Transverse colon (tissue), 4 donors: Measurements from ENCODE around the gene DMRT1. TPM values are rescaled to one million over a fixed set of nuclear protein-coding genes. Genes with fewer than 3 reads are reported as not detected.
A peak's percentile ranks its signal among the peaks of the same experiment; 100 is the strongest.
"Not testable (repeated sequence)": the region's sequence is repeated elsewhere in the genome, so short reads cannot be mapped to it uniquely, and the experiment has no call there.

Experiments
- DNase-seq: peaks from one replicate; pipeline ENCODE4 v3.0.0-alpha.2; 2019
- H3K27ac ChIP-seq, 4 donors: fragments of 200-600 bp; sonication (generic); 2 replicates each; pipeline ENCODE4 v1.5.1; 2016 to 2018; ENCODE audit warnings: inconsistent platforms in 4 of 4
- H3K27me3 ChIP-seq: fragments of 200-600 bp; sonication (generic); 2 replicates; pipeline ENCODE4 v1.5.1; 2017; ENCODE audit warnings: inconsistent platforms
- H3K36me3 ChIP-seq, 4 donors: fragments of 200-600 bp; sonication (generic); 2 replicates each; pipeline ENCODE4 v1.5.1; 2017 to 2019; ENCODE audit warnings: inconsistent platforms in 4 of 4
- H3K4me1 ChIP-seq, 4 donors: fragments of 200-600 bp; sonication (generic); 2 replicates each; pipeline ENCODE4 v1.5.1; 2017 to 2020; ENCODE audit warnings: inconsistent platforms in 4 of 4
- H3K4me3 ChIP-seq, 4 donors: fragments of 200-600 bp; sonication (generic); 1 replicate in 1 of 4; 2 replicates in 3 of 4; pipeline versions ENCODE4 v1.5.1 to v1.6.1; 2017 to 2019; ENCODE audit warnings: inconsistent platforms in 4 of 4
- H3K9me3 ChIP-seq, 2 donors: fragments of 200-600 bp; sonication (generic); 2 replicates each; pipeline ENCODE4 v1.5.1; 2017 to 2019; ENCODE audit warnings: inconsistent platforms in 2 of 2
- EP300 ChIP-seq: sonication (generic); formaldehyde crosslinking; IDR thresholded peaks from one replicate; pipeline ENCODE4 v1.6.1; 2017; ENCODE audit warnings: antibody characterized with exemption, low read depth
- POLR2A ChIP-seq: fragments of 450-650 bp; IDR thresholded peaks from one replicate; pipeline ENCODE4 v1.6.1; 2016; ENCODE audit warnings: antibody characterized with exemption, mild to moderate bottlenecking, moderate library complexity
- POLR2AphosphoS5 ChIP-seq, 3 donors: sonication (generic); formaldehyde crosslinking; IDR thresholded peaks; one replicate each; pipeline ENCODE4 v1.6.1; 2016; ENCODE audit warnings: antibody characterized with exemption in 3 of 3
- WGBS, 2 donors: methylation state at CpG; one replicate each; pipeline ENCODE4 v1.1.5; 2018; ENCODE audit warnings: low coverage in 1 of 2; 5-methylcytosine and 5-hydroxymethylcytosine counted together
- in situ Hi-C, 4 donors: fragments of 200-750 bp; cut with MboI; loops; one replicate each; pipeline versions ENCODE4 v1.15.0 to v1.15.1; 2017; ENCODE audit warnings: low sequenced_read_pairs in 3 of 4, low pct_ligation_motif_present in 1 of 4, low pct_unique_long_range_greater_than_20kb in 1 of 4
- intact Hi-C: fragments of 100-400 bp; cut with DNase I; formaldehyde crosslinking; loops from one replicate; pipeline ENCODE4 v1.15.1; 2023; ENCODE audit warnings: low total_unique reads
- total RNA-seq, 4 donors: library from RNA; depleted of rRNA; stranded (reverse); fragments of >200 nt; gene quantifications; one replicate each; pipeline ENCODE4 v1.1.0, GENCODE V29; 2016
- TF ChIP-seq, protein P1 (sequence below), 5 experiments: fragments of 200-600 bp in 3 of 5; fragments of 450-650 bp in 2 of 5; sonication (generic) in 3 of 5; IDR thresholded peaks; 1 replicate in 2 of 5; 2 replicates in 3 of 5; pipeline ENCODE4 v1.5.1; 2016 to 2017; ENCODE audit warnings: antibody characterized with exemption in 5 of 5, inconsistent platforms in 3 of 5, mild to moderate bottlenecking in 2 of 5, moderate library complexity in 1 of 5

DMRT1 gene
- total RNA-seq, 4 donors from 2014 or later: not detected

DNA sequence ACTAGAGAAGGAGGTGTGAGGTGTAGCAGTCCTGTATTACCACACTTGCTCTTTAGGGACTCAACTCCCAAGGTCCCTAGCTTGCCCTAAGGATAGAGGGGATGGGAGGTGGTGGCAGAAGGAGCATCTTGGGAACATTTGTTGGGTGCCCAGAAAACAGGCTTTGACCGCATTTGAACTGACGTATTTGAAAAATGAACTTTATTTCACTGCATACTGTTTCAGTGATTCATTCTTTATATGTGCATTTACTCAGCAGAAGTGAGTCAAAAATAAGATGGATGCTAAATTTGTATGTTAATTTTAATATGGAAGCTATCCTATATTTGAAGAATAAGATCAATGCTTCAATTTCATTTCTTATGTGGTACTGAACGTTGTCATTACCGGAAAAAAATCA is 153.7 kb downstream of the DMRT1 start:
- in situ Hi-C loops (loop anchor here in 1 of 4 donors (25.0 kb wide), 1 partner anchor 383 kb away; no protein-coding TSS in a partner anchor), intact Hi-C loops (loop anchor here (5.0 kb wide), 1 partner anchor 383 kb away; no protein-coding TSS in a partner anchor)
- Histone ChIP-seq H3K27me3 (peaks cover 31% of the 10 kb centered on the region), H3K4me3 (no peak overlapping the region), H3K4me1 (peaks cover 0 to 6% (median 0%) of the 10 kb centered on the region in 4 donors), H3K27ac (no peak overlapping the region), H3K36me3 (no peaks in the 10 kb centered on the region), H3K9me3 (no peaks in the 10 kb centered on the region)
- 84 to 98% methylated on average over 4 of the region's 4 CpGs for WGBS, 2 donors
- DNase-seq: no peak
- TF ChIP-seq, protein P1, sequence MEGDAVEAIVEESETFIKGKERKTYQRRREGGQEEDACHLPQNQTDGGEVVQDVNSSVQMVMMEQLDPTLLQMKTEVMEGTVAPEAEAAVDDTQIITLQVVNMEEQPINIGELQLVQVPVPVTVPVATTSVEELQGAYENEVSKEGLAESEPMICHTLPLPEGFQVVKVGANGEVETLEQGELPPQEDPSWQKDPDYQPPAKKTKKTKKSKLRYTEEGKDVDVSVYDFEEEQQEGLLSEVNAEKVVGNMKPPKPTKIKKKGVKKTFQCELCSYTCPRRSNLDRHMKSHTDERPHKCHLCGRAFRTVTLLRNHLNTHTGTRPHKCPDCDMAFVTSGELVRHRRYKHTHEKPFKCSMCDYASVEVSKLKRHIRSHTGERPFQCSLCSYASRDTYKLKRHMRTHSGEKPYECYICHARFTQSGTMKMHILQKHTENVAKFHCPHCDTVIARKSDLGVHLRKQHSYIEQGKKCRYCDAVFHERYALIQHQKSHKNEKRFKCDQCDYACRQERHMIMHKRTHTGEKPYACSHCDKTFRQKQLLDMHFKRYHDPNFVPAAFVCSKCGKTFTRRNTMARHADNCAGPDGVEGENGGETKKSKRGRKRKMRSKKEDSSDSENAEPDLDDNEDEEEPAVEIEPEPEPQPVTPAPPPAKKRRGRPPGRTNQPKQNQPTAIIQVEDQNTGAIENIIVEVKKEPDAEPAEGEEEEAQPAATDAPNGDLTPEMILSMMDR (IDR thresholded peaks at IDR 0.05): no peak
- TF ChIP-seq EP300 (no peak), POLR2A (no peak), POLR2AphosphoS5 (IDR thresholded peaks at IDR 0.05) (no peak)

DNA sequence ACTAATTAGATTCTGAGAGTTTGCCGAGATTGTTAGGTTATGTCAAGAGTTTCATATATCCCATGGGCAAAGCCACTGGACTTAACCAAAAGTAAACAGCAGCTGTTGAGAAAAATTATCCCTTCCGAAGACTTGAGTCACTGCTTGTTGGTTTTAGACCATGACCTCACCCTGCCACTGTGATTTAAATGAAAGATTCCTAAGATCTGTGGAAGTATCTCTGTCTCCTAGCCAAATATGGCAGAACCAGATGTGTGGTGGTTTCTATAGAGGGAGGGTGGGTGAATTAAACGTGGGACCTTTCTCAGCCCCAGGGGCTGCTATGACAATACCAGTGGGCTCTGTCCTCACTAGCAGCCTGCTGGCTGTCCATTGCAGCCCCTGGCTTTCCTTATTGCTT is 154.3 kb downstream of the DMRT1 start:
- no peak for TF ChIP-seq EP300
- TF ChIP-seq, protein P1 (IDR thresholded peaks at IDR 0.05): no peak
- TF ChIP-seq POLR2AphosphoS5 (IDR thresholded peaks at IDR 0.05): no peak
- TF ChIP-seq POLR2A: no peak

DNA sequence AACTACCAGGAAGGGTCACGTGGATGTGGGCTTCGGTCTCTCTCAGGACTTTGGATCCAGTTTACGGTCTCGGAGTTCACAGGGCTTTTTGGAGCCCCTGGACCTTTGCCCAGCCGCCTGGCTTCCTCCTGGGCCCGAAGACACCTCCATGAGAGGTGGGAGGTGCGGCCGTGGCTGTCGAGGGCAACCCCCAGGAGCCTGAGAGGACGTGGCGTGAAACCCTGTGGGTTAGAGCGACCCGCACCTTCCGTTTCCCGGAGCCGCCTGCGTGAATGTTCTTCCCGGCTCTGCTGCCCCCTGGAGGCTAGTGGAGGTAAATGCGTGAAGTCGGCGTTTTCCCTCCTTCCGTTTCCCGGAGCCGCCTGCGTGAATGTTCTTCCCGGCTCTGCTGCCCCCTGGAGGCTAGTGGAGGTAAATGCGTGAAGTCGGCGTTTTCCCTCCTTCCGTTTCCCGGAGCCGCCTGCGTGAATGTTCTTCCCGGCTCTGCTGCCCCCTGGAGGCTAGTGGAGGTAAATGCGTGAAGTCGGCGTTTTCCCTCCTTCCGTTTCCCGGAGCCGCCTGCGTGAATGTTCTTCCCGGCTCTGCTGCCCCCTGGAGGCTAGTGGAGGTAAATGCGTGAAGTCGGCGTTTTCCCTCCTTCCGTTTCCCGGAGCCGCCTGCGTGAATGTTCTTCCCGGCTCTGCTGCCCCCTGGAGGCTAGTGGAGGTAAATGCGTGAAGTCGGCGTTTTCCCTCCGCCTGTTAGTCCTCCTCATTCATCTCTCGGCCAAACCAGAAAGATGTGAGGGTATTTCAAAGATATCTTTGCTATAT is 157.0 kb downstream of the DMRT1 start:
- WGBS, 2 donors: 83% methylated on average over 24 of the region's 55 CpGs; no CpG with 5 or more reads in 1 of the 2 donors
- not testable (repeated sequence) for H3K27me3 ChIP-seq, H3K9me3 ChIP-seq, H3K4me1 ChIP-seq, H3K27ac ChIP-seq, H3K36me3 ChIP-seq, H3K4me3 ChIP-seq, DNase-seq
- TF ChIP-seq, protein P1 (IDR thresholded peaks at IDR 0.05): peak in 4 of 5 experiments; percentile 22 to 55 (median 31)
- intact Hi-C loops (loop anchor here (5.0 kb wide), 1 partner anchor 386 kb away; no protein-coding TSS in a partner anchor), in situ Hi-C loops (loop anchor here in 1 of 4 donors (25.0 kb wide), 1 partner anchor 386 kb away; no protein-coding TSS in a partner anchor)

More for the DNA sequence above, 154.3 kb downstream of the DMRT1 start:
- H3K36me3 ChIP-seq: no peaks in the 10 kb centered on the region
- peaks cover 25% of the 10 kb centered on the region for H3K27me3 ChIP-seq
- H3K27ac ChIP-seq: no peak overlapping the region
- no peak overlapping the region for H3K4me3 ChIP-seq
- DNase-seq: no peak
- in situ Hi-C loops (loop anchor here in 1 of 4 donors (25.0 kb wide), 1 partner anchor 383 kb away; no protein-coding TSS in a partner anchor), intact Hi-C loops (loop anchor here (5.0 kb wide), 1 partner anchor 383 kb away; no protein-coding TSS in a partner anchor)
- H3K4me1 ChIP-seq: peaks cover 0 to 6% (median 0%) of the 10 kb centered on the region in 4 donors
- H3K9me3 ChIP-seq: no peaks in the 10 kb centered on the region
- WGBS, 2 donors: 32 to 39% methylated on average over 3 of the region's 3 CpGs

DNA sequence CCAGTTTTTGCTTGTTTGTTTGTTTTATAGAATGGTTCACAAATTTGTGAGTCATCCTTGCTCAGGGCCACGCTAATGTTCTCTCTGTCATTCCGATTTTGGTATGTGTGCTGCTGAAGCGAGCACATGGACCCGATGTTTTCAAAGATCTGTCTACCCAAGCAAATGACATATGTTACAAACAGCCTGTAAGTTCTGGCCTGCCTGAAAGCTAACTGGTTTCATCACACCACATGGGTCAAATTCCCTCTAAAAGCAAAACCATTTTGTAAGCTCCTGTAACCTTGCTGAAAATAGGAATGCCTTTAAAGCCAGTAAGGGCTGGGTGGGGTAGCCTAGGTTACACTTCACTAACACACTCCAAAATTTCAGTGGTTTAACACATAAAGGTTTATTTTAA is 160.3 kb downstream of the DMRT1 start:
- TF ChIP-seq EP300 (no peak), POLR2A (no peak), POLR2AphosphoS5 (IDR thresholded peaks at IDR 0.05) (no peak)
- TF ChIP-seq, protein P1 (IDR thresholded peaks at IDR 0.05): no peak
- H3K36me3 ChIP-seq: no peaks in the 10 kb centered on the region
- H3K4me3 ChIP-seq: no peak overlapping the region
- in situ Hi-C loops: loop anchor here (10.0 to 25.0 kb wide), 2 partner anchors 107 to 390 kb away; no protein-coding TSS in a partner anchor
- DNase-seq: no peak
- intact Hi-C loops: no loop called here
- 84 to 88% methylated on average over 4 of the region's 4 CpGs for WGBS, 2 donors
- H3K27me3 ChIP-seq: peaks cover 20% of the 10 kb centered on the region
- H3K9me3 ChIP-seq: no peaks in the 10 kb centered on the region
- H3K27ac ChIP-seq: no peak overlapping the region
- H3K4me1 ChIP-seq: peaks cover 0 to 6% (median 0%) of the 10 kb centered on the region in 4 donors
